ENCODE results near the gene ILKAP. TPM values are rescaled to one million over a fixed set of nuclear protein-coding genes. Genes with fewer than 3 reads are reported as not detected.

The ILKAP gene
- total and polyA plus RNA-seq, 2 donors (not counting 1 experiment from before 2014, with no cell fraction given), result 27.9 to 31.3 TPM

DNA sequence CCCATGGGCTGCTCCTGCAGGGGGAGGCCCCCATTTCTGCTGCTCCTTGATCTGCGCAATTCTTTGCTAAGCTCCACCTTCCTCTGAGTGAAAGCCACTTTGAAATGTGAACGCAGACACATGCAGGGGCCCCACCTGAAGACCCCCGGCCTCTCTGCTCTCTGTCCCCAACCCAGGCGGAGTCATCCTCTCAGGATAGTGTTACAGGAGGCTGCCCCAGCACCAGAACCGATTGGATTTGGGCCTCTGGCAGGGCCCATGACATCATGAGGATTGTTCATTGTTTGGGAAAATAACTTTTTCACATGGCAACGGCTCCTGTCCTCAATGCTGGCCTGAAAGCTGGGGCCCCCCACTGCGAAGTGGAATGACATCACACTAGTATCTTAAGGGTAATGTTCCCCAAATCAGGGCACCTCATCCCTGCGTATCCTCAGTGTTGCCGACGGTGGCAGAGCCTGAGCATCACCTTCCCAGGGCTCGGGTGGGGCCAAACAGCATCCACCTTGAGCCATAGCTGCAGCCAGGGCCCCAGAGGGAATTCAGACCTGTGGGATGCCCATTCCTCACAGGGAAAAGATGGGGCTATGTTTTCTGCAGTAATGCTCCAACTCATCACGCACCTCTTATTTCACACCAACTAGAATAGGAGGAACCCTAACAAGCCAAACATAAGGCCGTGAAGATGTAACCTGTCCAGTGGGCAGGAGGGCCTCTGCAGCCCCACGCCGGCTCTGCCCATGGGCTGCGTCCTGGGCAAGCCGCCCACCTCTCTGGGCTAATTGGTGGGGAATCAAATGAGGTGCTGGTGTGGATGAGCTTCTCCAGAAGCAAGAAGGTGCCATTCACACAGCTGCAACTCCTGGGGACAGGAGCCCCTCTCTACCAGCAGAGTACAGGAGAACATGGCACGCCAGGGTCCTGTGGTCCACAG lies 47.5 kb downstream of the ILKAP start:
- peak in 1 of 2 donors; percentile 12 for DNase-seq (ENCODE audit: low read depth in 2 of 2)
- H3K4me3 ChIP-seq (replicated peaks in 1 of 4; ENCODE audit: control extremely low read depth in 1 of 4, insufficient read depth in 1 of 4, low read depth in 3 of 4, low read length in 4 of 4), result no peak overlapping the region
- H3K79me2 ChIP-seq (ENCODE audit: control insufficient read depth, insufficient read depth, low read length), result no peaks in the 10 kb centered on the region
- H3K9me3 ChIP-seq (ENCODE audit: control insufficient read depth, insufficient read depth, low read depth, low read length), result no peaks in the 10 kb centered on the region
- H3K36me3 ChIP-seq (ENCODE audit: control insufficient read depth, insufficient read depth, low read length), result no peaks in the 10 kb centered on the region
- H3K4me1 ChIP-seq (ENCODE audit: control insufficient read depth, extremely low read depth, insufficient read depth, low read length), result peaks cover 27% of the 10 kb centered on the region
- H3K27ac ChIP-seq (ENCODE audit: insufficient read depth, low read length), result peak overlapping the region; percentile 45
- TF ChIP-seq, protein P1, sequence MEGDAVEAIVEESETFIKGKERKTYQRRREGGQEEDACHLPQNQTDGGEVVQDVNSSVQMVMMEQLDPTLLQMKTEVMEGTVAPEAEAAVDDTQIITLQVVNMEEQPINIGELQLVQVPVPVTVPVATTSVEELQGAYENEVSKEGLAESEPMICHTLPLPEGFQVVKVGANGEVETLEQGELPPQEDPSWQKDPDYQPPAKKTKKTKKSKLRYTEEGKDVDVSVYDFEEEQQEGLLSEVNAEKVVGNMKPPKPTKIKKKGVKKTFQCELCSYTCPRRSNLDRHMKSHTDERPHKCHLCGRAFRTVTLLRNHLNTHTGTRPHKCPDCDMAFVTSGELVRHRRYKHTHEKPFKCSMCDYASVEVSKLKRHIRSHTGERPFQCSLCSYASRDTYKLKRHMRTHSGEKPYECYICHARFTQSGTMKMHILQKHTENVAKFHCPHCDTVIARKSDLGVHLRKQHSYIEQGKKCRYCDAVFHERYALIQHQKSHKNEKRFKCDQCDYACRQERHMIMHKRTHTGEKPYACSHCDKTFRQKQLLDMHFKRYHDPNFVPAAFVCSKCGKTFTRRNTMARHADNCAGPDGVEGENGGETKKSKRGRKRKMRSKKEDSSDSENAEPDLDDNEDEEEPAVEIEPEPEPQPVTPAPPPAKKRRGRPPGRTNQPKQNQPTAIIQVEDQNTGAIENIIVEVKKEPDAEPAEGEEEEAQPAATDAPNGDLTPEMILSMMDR (conservative IDR thresholded peaks at IDR 0.05 in 1 of 2, IDR thresholded peaks at IDR 0.05 in 1 of 2; ENCODE audit: low read depth in 1 of 2, low read length in 2 of 2), result no peak
- no peak for TF ChIP-seq EZH2 (IDR thresholded peaks at IDR 0.05; ENCODE audit: low read length, missing control alignments)
- H2AFZ ChIP-seq (ENCODE audit: low read length), result no peak overlapping the region
- no peak overlapping the region for H3K9ac ChIP-seq (ENCODE audit: insufficient read depth, low read length)
- no peak overlapping the region for H3K4me2 ChIP-seq (ENCODE audit: extremely low read depth, insufficient read depth, low read length)
- H3K27me3 ChIP-seq (ENCODE audit: control insufficient read depth, insufficient read depth, low read length), result no peaks in the 10 kb centered on the region
- H4K20me1 ChIP-seq (ENCODE audit: control insufficient read depth, extremely low read depth, insufficient read depth, low read length), result no peaks in the 10 kb centered on the region

DNA sequence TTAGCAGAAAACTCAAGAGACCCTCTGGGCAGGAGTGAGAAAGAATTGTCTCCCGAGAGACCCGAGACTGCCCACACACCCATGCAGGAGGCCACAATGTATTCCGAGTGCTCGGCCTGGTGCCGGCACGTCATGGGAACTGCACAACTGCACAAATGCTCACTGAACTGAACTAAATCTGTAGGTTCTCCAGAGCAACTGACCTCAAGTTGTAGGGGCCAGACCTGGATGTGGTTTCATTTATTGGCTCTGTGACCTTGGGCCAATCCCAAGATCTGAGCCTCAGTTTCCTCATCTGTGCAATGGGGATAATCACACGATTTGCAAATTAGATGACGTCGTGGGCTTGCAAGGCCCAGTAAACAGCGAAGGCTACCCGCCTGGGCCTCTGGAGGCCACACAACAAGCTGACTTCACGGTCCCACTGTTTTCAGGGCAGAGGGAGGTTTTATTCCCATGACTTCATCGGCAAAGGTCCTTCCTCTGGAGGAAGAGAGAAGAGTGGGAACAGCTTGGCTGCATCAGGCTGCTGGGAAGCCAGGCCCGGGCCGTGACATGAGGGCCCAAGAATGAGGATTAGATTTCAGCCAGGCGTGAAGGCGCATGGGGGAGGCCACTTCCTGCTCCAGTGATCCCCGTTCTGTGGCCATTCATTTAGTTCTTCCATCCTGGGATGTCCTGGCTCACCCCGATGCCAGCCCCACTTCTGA lies 48.3 kb downstream of the ILKAP start:
- H3K4me1 ChIP-seq (ENCODE audit: control insufficient read depth, extremely low read depth, insufficient read depth, low read length), result peaks cover 20% of the 10 kb centered on the region
- H3K27ac ChIP-seq (ENCODE audit: insufficient read depth, low read length), result peak overlapping the region; percentile 46

More for the DNA sequence above, 48.3 kb downstream of the ILKAP start:
- Histone ChIP-seq H4K20me1 (ENCODE audit: control insufficient read depth, extremely low read depth, insufficient read depth, low read length) (no peaks in the 10 kb centered on the region), H3K27me3 (ENCODE audit: control insufficient read depth, insufficient read depth, low read length) (no peaks in the 10 kb centered on the region), H3K9me3 (ENCODE audit: control insufficient read depth, insufficient read depth, low read depth, low read length) (no peaks in the 10 kb centered on the region), H3K4me3 (replicated peaks in 1 of 4; ENCODE audit: control extremely low read depth in 1 of 4, insufficient read depth in 1 of 4, low read depth in 3 of 4, low read length in 4 of 4) (no peak overlapping the region), H3K36me3 (ENCODE audit: control insufficient read depth, insufficient read depth, low read length) (no peaks in the 10 kb centered on the region), H3K79me2 (ENCODE audit: control insufficient read depth, insufficient read depth, low read length) (no peaks in the 10 kb centered on the region), H3K9ac (ENCODE audit: insufficient read depth, low read length) (no peak overlapping the region), H2AFZ (ENCODE audit: low read length) (no peak overlapping the region), H3K4me2 (ENCODE audit: extremely low read depth, insufficient read depth, low read length) (no peak overlapping the region)
- no peak for TF ChIP-seq EZH2 (IDR thresholded peaks at IDR 0.05; ENCODE audit: low read length, missing control alignments)
- TF ChIP-seq, protein P1 (conservative IDR thresholded peaks at IDR 0.05 in 1 of 2, IDR thresholded peaks at IDR 0.05 in 1 of 2; ENCODE audit: low read depth in 1 of 2, low read length in 2 of 2), result no peak
- DNase-seq (ENCODE audit: low read depth in 2 of 2), result peak; percentile 75 to 88

Measured in fibroblast of lung (primary cell).